Measurements from ENCODE around the gene NUP35. TPM values are rescaled to one million over a fixed set of nuclear protein-coding genes. Genes with fewer than 3 reads are reported as not detected.

The NUP35 gene
- total and polyA plus RNA-seq, 2 experiments from 2014 or later, result 57.4 to 65.3 TPM

DNA sequence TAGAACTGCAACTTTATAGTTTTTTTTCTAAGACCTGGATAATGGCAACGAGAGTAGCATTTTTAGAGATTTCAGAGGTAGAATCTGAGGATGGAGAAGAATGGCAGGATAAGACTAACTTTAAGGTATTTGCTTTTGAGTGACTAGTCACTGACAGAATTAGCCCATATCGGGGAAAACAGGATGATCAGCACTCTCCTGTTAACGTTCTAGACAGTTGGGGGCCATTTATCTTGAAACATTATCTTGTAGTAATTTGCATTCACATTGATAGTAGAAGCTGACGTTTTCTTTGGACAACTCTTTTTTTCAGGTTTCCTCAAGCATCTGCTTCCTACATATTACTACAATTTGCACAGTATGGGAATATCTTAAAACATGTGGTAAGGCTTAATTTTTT lies 32.9 kb downstream of the NUP35 start:
- H3K9me2 ChIP-seq (ENCODE audit: insufficient read depth), result no peaks in the 10 kb centered on the region
- H4K20me1 ChIP-seq (replicated peaks; ENCODE audit: insufficient read depth), result peaks cover 10% of the 10 kb centered on the region; the same call in 1 of the 2 replicates
- no peak overlapping the region for H2AFZ ChIP-seq
- Mint-ChIP-seq H3K9me3 (peaks cover 19% of the 10 kb centered on the region; the same call in 2 of the 3 replicates), H3K4me3 (no peak overlapping the region), H3K36me3 (ENCODE audit: low read depth) (peaks cover 75% of the 10 kb centered on the region), H3K27ac (peak overlapping the region; percentile 19; the same call in 1 of the 2 replicates), H3K27me3 (ENCODE audit: insufficient read depth, low read depth, poor library complexity) (peaks cover 4% of the 10 kb centered on the region), H3K4me1 (peaks cover 21% of the 10 kb centered on the region; the same call in 2 of the 3 replicates)
- no peak overlapping the region for H3K27ac ChIP-seq (ENCODE audit: low read depth)
- no peak for DNase-seq (ENCODE audit: low spot score)
- H3K4me3 ChIP-seq, result no peak overlapping the region
- no peaks in the 10 kb centered on the region for H3K27me3 ChIP-seq (ENCODE audit: insufficient read depth)
- peaks cover 19% of the 10 kb centered on the region for H3K36me3 ChIP-seq (ENCODE audit: insufficient read depth)
- no peak for ATAC-seq
- TF ChIP-seq, protein P1, sequence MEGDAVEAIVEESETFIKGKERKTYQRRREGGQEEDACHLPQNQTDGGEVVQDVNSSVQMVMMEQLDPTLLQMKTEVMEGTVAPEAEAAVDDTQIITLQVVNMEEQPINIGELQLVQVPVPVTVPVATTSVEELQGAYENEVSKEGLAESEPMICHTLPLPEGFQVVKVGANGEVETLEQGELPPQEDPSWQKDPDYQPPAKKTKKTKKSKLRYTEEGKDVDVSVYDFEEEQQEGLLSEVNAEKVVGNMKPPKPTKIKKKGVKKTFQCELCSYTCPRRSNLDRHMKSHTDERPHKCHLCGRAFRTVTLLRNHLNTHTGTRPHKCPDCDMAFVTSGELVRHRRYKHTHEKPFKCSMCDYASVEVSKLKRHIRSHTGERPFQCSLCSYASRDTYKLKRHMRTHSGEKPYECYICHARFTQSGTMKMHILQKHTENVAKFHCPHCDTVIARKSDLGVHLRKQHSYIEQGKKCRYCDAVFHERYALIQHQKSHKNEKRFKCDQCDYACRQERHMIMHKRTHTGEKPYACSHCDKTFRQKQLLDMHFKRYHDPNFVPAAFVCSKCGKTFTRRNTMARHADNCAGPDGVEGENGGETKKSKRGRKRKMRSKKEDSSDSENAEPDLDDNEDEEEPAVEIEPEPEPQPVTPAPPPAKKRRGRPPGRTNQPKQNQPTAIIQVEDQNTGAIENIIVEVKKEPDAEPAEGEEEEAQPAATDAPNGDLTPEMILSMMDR (conservative IDR thresholded peaks at IDR 0.05; ENCODE audit: low read depth in 2 of 2), result no peak
- no peak for TF ChIP-seq ZNF331 (CRISPR knock-in tag; IDR thresholded peaks at IDR 0.05; ENCODE audit: low read depth)
- no peak for TF ChIP-seq NANOG (IDR thresholded peaks at IDR 0.05; ENCODE audit: borderline replicate concordance)
- no peak for TF ChIP-seq EZH2phosphoT487 (IDR thresholded peaks at IDR 0.05; ENCODE audit: unreplicated experiment)
- TF ChIP-seq STAT1 (IDR thresholded peaks at IDR 0.05; ENCODE audit: unreplicated experiment), result no peak
- TF ChIP-seq EZH2 (IDR thresholded peaks at IDR 0.05; ENCODE audit: low read depth, unreplicated experiment), result no peak
- TF ChIP-seq, protein P2, sequence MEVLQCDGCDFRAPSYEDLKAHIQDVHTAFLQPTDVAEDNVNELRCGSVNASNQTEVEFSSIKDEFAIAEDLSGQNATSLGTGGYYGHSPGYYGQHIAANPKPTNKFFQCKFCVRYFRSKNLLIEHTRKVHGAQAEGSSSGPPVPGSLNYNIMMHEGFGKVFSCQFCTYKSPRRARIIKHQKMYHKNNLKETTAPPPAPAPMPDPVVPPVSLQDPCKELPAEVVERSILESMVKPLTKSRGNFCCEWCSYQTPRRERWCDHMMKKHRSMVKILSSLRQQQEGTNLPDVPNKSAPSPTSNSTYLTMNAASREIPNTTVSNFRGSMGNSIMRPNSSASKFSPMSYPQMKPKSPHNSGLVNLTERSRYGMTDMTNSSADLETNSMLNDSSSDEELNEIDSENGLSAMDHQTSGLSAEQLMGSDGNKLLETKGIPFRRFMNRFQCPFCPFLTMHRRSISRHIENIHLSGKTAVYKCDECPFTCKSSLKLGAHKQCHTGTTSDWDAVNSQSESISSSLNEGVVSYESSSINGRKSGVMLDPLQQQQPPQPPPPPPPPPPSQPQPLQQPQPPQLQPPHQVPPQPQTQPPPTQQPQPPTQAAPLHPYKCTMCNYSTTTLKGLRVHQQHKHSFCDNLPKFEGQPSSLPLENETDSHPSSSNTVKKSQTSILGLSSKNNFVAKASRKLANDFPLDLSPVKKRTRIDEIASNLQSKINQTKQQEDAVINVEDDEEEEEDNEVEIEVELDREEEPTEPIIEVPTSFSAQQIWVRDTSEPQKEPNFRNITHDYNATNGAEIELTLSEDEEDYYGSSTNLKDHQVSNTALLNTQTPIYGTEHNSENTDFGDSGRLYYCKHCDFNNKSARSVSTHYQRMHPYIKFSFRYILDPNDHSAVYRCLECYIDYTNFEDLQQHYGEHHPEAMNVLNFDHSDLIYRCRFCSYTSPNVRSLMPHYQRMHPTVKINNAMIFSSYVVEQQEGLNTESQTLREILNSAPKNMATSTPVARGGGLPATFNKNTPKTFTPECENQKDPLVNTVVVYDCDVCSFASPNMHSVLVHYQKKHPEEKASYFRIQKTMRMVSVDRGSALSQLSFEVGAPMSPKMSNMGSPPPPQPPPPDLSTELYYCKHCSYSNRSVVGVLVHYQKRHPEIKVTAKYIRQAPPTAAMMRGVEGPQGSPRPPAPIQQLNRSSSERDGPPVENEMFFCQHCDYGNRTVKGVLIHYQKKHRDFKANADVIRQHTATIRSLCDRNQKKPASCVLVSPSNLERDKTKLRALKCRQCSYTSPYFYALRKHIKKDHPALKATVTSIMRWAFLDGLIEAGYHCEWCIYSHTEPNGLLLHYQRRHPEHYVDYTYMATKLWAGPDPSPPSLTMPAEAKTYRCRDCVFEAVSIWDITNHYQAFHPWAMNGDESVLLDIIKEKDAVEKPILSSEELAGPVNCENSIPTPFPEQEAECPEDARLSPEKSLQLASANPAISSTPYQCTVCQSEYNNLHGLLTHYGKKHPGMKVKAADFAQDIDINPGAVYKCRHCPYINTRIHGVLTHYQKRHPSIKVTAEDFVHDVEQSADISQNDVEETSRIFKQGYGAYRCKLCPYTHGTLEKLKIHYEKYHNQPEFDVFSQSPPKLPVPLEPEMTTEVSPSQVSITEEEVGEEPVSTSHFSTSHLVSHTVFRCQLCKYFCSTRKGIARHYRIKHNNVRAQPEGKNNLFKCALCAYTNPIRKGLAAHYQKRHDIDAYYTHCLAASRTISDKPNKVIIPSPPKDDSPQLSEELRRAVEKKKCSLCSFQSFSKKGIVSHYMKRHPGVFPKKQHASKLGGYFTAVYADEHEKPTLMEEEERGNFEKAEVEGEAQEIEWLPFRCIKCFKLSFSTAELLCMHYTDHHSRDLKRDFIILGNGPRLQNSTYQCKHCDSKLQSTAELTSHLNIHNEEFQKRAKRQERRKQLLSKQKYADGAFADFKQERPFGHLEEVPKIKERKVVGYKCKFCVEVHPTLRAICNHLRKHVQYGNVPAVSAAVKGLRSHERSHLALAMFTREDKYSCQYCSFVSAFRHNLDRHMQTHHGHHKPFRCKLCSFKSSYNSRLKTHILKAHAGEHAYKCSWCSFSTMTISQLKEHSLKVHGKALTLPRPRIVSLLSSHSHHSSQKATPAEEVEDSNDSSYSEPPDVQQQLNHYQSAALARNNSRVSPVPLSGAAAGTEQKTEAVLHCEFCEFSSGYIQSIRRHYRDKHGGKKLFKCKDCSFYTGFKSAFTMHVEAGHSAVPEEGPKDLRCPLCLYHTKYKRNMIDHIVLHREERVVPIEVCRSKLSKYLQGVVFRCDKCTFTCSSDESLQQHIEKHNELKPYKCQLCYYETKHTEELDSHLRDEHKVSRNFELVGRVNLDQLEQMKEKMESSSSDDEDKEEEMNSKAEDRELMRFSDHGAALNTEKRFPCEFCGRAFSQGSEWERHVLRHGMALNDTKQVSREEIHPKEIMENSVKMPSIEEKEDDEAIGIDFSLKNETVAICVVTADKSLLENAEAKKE (CRISPR knock-in tag; IDR thresholded peaks at IDR 0.05), result no peak
- TF ChIP-seq CREB1 (CRISPR knock-in tag; IDR thresholded peaks at IDR 0.05; ENCODE audit: low read depth), result no peak
- TF ChIP-seq ZNF114 (CRISPR knock-in tag; IDR thresholded peaks at IDR 0.05), result no peak
- TF ChIP-seq, protein P3, sequence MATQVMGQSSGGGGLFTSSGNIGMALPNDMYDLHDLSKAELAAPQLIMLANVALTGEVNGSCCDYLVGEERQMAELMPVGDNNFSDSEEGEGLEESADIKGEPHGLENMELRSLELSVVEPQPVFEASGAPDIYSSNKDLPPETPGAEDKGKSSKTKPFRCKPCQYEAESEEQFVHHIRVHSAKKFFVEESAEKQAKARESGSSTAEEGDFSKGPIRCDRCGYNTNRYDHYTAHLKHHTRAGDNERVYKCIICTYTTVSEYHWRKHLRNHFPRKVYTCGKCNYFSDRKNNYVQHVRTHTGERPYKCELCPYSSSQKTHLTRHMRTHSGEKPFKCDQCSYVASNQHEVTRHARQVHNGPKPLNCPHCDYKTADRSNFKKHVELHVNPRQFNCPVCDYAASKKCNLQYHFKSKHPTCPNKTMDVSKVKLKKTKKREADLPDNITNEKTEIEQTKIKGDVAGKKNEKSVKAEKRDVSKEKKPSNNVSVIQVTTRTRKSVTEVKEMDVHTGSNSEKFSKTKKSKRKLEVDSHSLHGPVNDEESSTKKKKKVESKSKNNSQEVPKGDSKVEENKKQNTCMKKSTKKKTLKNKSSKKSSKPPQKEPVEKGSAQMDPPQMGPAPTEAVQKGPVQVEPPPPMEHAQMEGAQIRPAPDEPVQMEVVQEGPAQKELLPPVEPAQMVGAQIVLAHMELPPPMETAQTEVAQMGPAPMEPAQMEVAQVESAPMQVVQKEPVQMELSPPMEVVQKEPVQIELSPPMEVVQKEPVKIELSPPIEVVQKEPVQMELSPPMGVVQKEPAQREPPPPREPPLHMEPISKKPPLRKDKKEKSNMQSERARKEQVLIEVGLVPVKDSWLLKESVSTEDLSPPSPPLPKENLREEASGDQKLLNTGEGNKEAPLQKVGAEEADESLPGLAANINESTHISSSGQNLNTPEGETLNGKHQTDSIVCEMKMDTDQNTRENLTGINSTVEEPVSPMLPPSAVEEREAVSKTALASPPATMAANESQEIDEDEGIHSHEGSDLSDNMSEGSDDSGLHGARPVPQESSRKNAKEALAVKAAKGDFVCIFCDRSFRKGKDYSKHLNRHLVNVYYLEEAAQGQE (IDR thresholded peaks at IDR 0.05; ENCODE audit: unreplicated experiment), result no peak
- no peak for TF ChIP-seq JUNB (IDR thresholded peaks at IDR 0.05; ENCODE audit: unreplicated experiment)
- TF ChIP-seq, protein P4, sequence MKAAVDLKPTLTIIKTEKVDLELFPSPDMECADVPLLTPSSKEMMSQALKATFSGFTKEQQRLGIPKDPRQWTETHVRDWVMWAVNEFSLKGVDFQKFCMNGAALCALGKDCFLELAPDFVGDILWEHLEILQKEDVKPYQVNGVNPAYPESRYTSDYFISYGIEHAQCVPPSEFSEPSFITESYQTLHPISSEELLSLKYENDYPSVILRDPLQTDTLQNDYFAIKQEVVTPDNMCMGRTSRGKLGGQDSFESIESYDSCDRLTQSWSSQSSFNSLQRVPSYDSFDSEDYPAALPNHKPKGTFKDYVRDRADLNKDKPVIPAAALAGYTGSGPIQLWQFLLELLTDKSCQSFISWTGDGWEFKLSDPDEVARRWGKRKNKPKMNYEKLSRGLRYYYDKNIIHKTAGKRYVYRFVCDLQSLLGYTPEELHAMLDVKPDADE (IDR thresholded peaks at IDR 0.05), result no peak
- no peaks in the 10 kb centered on the region for H3F3A ChIP-seq (replicated peaks; ENCODE audit: low read depth)
- H3K79me2 ChIP-seq (replicated peaks; ENCODE audit: insufficient read depth), result peaks cover 31% of the 10 kb centered on the region
- peaks cover 34% of the 10 kb centered on the region for H3K4me1 ChIP-seq (ENCODE audit: insufficient read depth)
- no peak overlapping the region for H3K4me2 ChIP-seq

Measured in GM23338 (cell line).